ENCODE measurements around the gene PWWP2B. TPM values are rescaled to one million over a fixed set of nuclear protein-coding genes. Genes with fewer than 3 reads are reported as not detected.

Gene PWWP2B
- polyA plus RNA-seq, 1 donor, result 23.7 TPM

- no peak overlapping the region for H3K4me3 ChIP-seq (ENCODE audit: low read length)
Observed at GRCh38 chr10:132447446-132448247, 50.6 kb downstream of the PWWP2B start.

GRCh38 chr10:132448248-132448731 lies 51.3 kb downstream of the PWWP2B start:
- Histone ChIP-seq H3K27ac (ENCODE audit: low read length) (peak overlapping the region; percentile 96), H3K4me1 (ENCODE audit: control insufficient read depth, insufficient read depth, low read length) (peaks cover 59% of the 10 kb centered on the region), H3K4me3 (ENCODE audit: low read length) (no peak overlapping the region), H3K27me3 (ENCODE audit: control insufficient read depth, insufficient read depth, low read length) (no peaks in the 10 kb centered on the region), H3K36me3 (ENCODE audit: control insufficient read depth, insufficient read depth, low read length) (no peaks in the 10 kb centered on the region), H3K9me3 (ENCODE audit: control insufficient read depth, low read depth, low read length) (peaks cover 5% of the 10 kb centered on the region)
- DNase-seq, result peak; percentile 86 to 89
- no CpG with 5 or more reads among the region's 15 CpGs for WGBS (ENCODE audit: insufficient coverage, low lambda C conversion rate)

More at GRCh38 chr10:132447446-132448247, 50.6 kb downstream of the PWWP2B start:
- Histone ChIP-seq H3K27me3 (ENCODE audit: control insufficient read depth, insufficient read depth, low read length) (no peaks in the 10 kb centered on the region), H3K27ac (ENCODE audit: low read length) (peak overlapping the region; percentile 96), H3K9me3 (ENCODE audit: control insufficient read depth, low read depth, low read length) (peaks cover 5% of the 10 kb centered on the region), H3K4me1 (ENCODE audit: control insufficient read depth, insufficient read depth, low read length) (peaks cover 55% of the 10 kb centered on the region), H3K36me3 (ENCODE audit: control insufficient read depth, insufficient read depth, low read length) (no peaks in the 10 kb centered on the region)
- 17% methylated on average over 1 of the region's 29 CpGs for WGBS (ENCODE audit: insufficient coverage, low lambda C conversion rate)
- peak; percentile 87 to 95 for DNase-seq

- Histone ChIP-seq H3K36me3 (ENCODE audit: control insufficient read depth, insufficient read depth, low read length) (no peaks in the 10 kb centered on the region), H3K9me3 (ENCODE audit: control insufficient read depth, low read depth, low read length) (peaks cover 3% of the 10 kb centered on the region), H3K4me1 (ENCODE audit: control insufficient read depth, insufficient read depth, low read length) (peaks cover 67% of the 10 kb centered on the region), H3K27ac (ENCODE audit: low read length) (peak overlapping the region; percentile 40), H3K27me3 (ENCODE audit: control insufficient read depth, insufficient read depth, low read length) (no peaks in the 10 kb centered on the region), H3K4me3 (ENCODE audit: low read length) (no peak overlapping the region)
- WGBS (ENCODE audit: insufficient coverage, low lambda C conversion rate), result no CpG with 5 or more reads among the region's 22 CpGs
- no peak for DNase-seq
Observed at GRCh38 chr10:132449051-132449810, 52.2 kb downstream of the PWWP2B start.

GRCh38 chr10:132449811-132450181 lies 52.8 kb downstream of the PWWP2B start:
- Histone ChIP-seq H3K36me3 (ENCODE audit: control insufficient read depth, insufficient read depth, low read length) (no peaks in the 10 kb centered on the region), H3K4me1 (ENCODE audit: control insufficient read depth, insufficient read depth, low read length) (peaks cover 67% of the 10 kb centered on the region), H3K9me3 (ENCODE audit: control insufficient read depth, low read depth, low read length) (peaks cover 3% of the 10 kb centered on the region), H3K27me3 (ENCODE audit: control insufficient read depth, insufficient read depth, low read length) (no peaks in the 10 kb centered on the region), H3K4me3 (ENCODE audit: low read length) (no peak overlapping the region), H3K27ac (ENCODE audit: low read length) (no peak overlapping the region)
- WGBS (ENCODE audit: insufficient coverage, low lambda C conversion rate), result no CpG with 5 or more reads among the region's 11 CpGs
- no peak for DNase-seq

GRCh38 chr10:132450466-132450824 lies 53.4 kb downstream of the PWWP2B start:
- Histone ChIP-seq H3K4me1 (ENCODE audit: control insufficient read depth, insufficient read depth, low read length) (peaks cover 70% of the 10 kb centered on the region), H3K27ac (ENCODE audit: low read length) (no peak overlapping the region), H3K36me3 (ENCODE audit: control insufficient read depth, insufficient read depth, low read length) (no peaks in the 10 kb centered on the region), H3K4me3 (ENCODE audit: low read length) (no peak overlapping the region), H3K27me3 (ENCODE audit: control insufficient read depth, insufficient read depth, low read length) (no peaks in the 10 kb centered on the region), H3K9me3 (ENCODE audit: control insufficient read depth, low read depth, low read length) (peaks cover 3% of the 10 kb centered on the region)
- DNase-seq, result no peak
- WGBS (ENCODE audit: insufficient coverage, low lambda C conversion rate), result no CpG with 5 or more reads among the region's 9 CpGs

- Histone ChIP-seq H3K27ac (ENCODE audit: low read length) (no peak overlapping the region), H3K4me3 (ENCODE audit: low read length) (no peak overlapping the region), H3K4me1 (ENCODE audit: control insufficient read depth, insufficient read depth, low read length) (peaks cover 70% of the 10 kb centered on the region), H3K27me3 (ENCODE audit: control insufficient read depth, insufficient read depth, low read length) (no peaks in the 10 kb centered on the region), H3K9me3 (ENCODE audit: control insufficient read depth, low read depth, low read length) (peaks cover 3% of the 10 kb centered on the region), H3K36me3 (ENCODE audit: control insufficient read depth, insufficient read depth, low read length) (no peaks in the 10 kb centered on the region)
- WGBS (ENCODE audit: insufficient coverage, low lambda C conversion rate), result no CpG with 5 or more reads among the region's 11 CpGs
- DNase-seq, result no peak
Observed at GRCh38 chr10:132450825-132451505, 54.0 kb downstream of the PWWP2B start.

GRCh38 chr10:132451506-132452215 lies 54.7 kb downstream of the PWWP2B start:
- Histone ChIP-seq H3K27ac (ENCODE audit: low read length) (no peak overlapping the region), H3K4me1 (ENCODE audit: control insufficient read depth, insufficient read depth, low read length) (peaks cover 70% of the 10 kb centered on the region), H3K36me3 (ENCODE audit: control insufficient read depth, insufficient read depth, low read length) (no peaks in the 10 kb centered on the region), H3K4me3 (ENCODE audit: low read length) (no peak overlapping the region), H3K27me3 (ENCODE audit: control insufficient read depth, insufficient read depth, low read length) (no peaks in the 10 kb centered on the region), H3K9me3 (ENCODE audit: control insufficient read depth, low read depth, low read length) (no peaks in the 10 kb centered on the region)
- WGBS (ENCODE audit: insufficient coverage, low lambda C conversion rate), result no CpG with 5 or more reads among the region's 18 CpGs
- DNase-seq, result no peak

- WGBS (ENCODE audit: insufficient coverage, low lambda C conversion rate), result no CpG with 5 or more reads among the region's 14 CpGs
- H3K4me3 ChIP-seq (ENCODE audit: low read length), result no peak overlapping the region
- no peaks in the 10 kb centered on the region for H3K36me3 ChIP-seq (ENCODE audit: control insufficient read depth, insufficient read depth, low read length)
- H3K27ac ChIP-seq (ENCODE audit: low read length), result peak overlapping the region; percentile 66
- no peaks in the 10 kb centered on the region for H3K9me3 ChIP-seq (ENCODE audit: control insufficient read depth, low read depth, low read length)
- DNase-seq, result no peak
- H3K27me3 ChIP-seq (ENCODE audit: control insufficient read depth, insufficient read depth, low read length), result no peaks in the 10 kb centered on the region
- peaks cover 68% of the 10 kb centered on the region for H3K4me1 ChIP-seq (ENCODE audit: control insufficient read depth, insufficient read depth, low read length)
Observed at GRCh38 chr10:132452216-132452650, 55.2 kb downstream of the PWWP2B start.

GRCh38 chr10:132452651-132453469 lies 55.9 kb downstream of the PWWP2B start:
- peak overlapping the region; percentile 23 for H3K4me3 ChIP-seq (ENCODE audit: low read length)

More at GRCh38 chr10:132452651-132453469, 55.9 kb downstream of the PWWP2B start:
- WGBS (ENCODE audit: insufficient coverage, low lambda C conversion rate), result no CpG with 5 or more reads among the region's 45 CpGs
- Histone ChIP-seq H3K27ac (ENCODE audit: low read length) (peak overlapping the region; percentile 66), H3K9me3 (ENCODE audit: control insufficient read depth, low read depth, low read length) (no peaks in the 10 kb centered on the region), H3K36me3 (ENCODE audit: control insufficient read depth, insufficient read depth, low read length) (no peaks in the 10 kb centered on the region), H3K27me3 (ENCODE audit: control insufficient read depth, insufficient read depth, low read length) (no peaks in the 10 kb centered on the region), H3K4me1 (ENCODE audit: control insufficient read depth, insufficient read depth, low read length) (peaks cover 63% of the 10 kb centered on the region)
- DNase-seq, result peak; percentile 89 to 90

Measured in large intestine (tissue), 3 donors.